Psoas muscle (tissue), 8 donors: Measurements from ENCODE around the gene NAV2. TPM values are rescaled to one million over a fixed set of nuclear protein-coding genes. Genes with fewer than 3 reads are reported as not detected.

Experiments used
- ATAC-seq, 4 donors: fragments of 200-7000 bp; cut with Tn5 transposase; one replicate each; pipeline ENCODE4 v1.9.1; 2020; ENCODE audit warnings: moderate library complexity in 3 of 4, mild to moderate bottlenecking in 2 of 4
- DNase-seq, 2 donors: peaks; one replicate each; pipeline ENCODE4 v3.0.0-alpha.2; 2020
- H3K27ac ChIP-seq: fragments of 200-600 bp; one replicate; pipeline ENCODE4 v1.8.0; 2022
- H3K27me3 ChIP-seq, 3 donors: fragments of 200-600 bp in 1 of 3; one replicate each; pipeline versions ENCODE4 v1.6.1 to v1.8.0; 2013 to 2022; ENCODE audit warnings: low read length in 2 of 3, mild to moderate bottlenecking in 2 of 3, moderate library complexity in 1 of 3; ENCODE audit not compliant: insufficient read depth in 3 of 3
- H3K36me3 ChIP-seq, 2 donors: fragments of 200-600 bp in 1 of 2; one replicate each; pipeline versions ENCODE4 v1.6.1 to v1.8.0; 2013 to 2022; ENCODE audit warnings: low read depth in 1 of 2, mild to moderate bottlenecking in 1 of 2, moderate library complexity in 1 of 2; ENCODE audit not compliant: insufficient read depth in 1 of 2
- H3K4me1 ChIP-seq: fragments of 200-600 bp; one replicate; pipeline ENCODE4 v1.8.0; 2022
- H3K4me3 ChIP-seq: fragments of 200-600 bp; one replicate; pipeline ENCODE4 v1.8.0; 2022; ENCODE audit warnings: mild to moderate bottlenecking
- H3K9me3 ChIP-seq: fragments of 200-600 bp; one replicate; pipeline ENCODE4 v1.8.0; 2022
- CTCF ChIP-seq: fragments of 200-600 bp; IDR thresholded peaks from one replicate; pipeline ENCODE4 v1.8.0; 2022; ENCODE audit warnings: antibody characterized with exemption
- WGBS, 3 donors: extraction: QIAGEN DNeasy Blood & Tissue Kit; methylation state at CpG; one replicate each; pipeline versions ENCODE4 v1.1.6 to v1.1.7; 2013; 5-methylcytosine and 5-hydroxymethylcytosine counted together
- intact Hi-C, 2 donors: fragments of 100-400 bp; cut with DNase I; formaldehyde crosslinking; loops; one replicate each; pipeline versions ENCODE4 v1.11.0 to v1.14.2; 2022
- polyA plus RNA-seq, 3 donors: library from polyadenylated mRNA; stranded (reverse); fragments of 200-250 nt; gene quantifications; one replicate each; pipeline ENCODE4 v1.2.3, GENCODE V29; 2013
- total RNA-seq, 4 donors: library from RNA; stranded (reverse); fragmentation: NEBNext Ultra II Directional in 2 of 4; extraction: Animal tissue kit (Norgen Biotek cat#: 25700) in 2 of 4; gene quantifications; one replicate each; pipeline versions ENCODE4 v1.2.1 to v1.2.4, GENCODE V29; 2021 to 2023
- donor health status: healthy with polysubstance abuse.
- donor health status: DM: no; HTN: no; CAD: no; lungs with moderate emphysema.
- donor health status: Bipolar disorder and iron deficiency.
- donor health status: healthy.
- donor health status: DM: yes; HTN: yes; CAD: no.
- donor health status: DM: no; HTN: no; CAD: no.
- donor health status: DM: no; HTN: no; CAD: no.
- donor health status: DM: yes; HTN: yes; CAD: no.

Gene NAV2
- total and polyA plus RNA-seq, 7 donors, result 0.68 to 21.8 (median 2.9) TPM

GRCh38 chr11:19903620-19904069, 191.0 kb downstream of the NAV2 start:
- TF ChIP-seq CTCF, result peak; percentile 87
- peaks cover 0 to 3% of the 10 kb centered on the region in 2 donors for H3K36me3 ChIP-seq
- H3K4me1 ChIP-seq, result no peaks in the 10 kb centered on the region
- DNase-seq (peak; percentile 50 to 72), ATAC-seq (peak; percentile 82 to 94 (median 84))
- no peaks in the 10 kb centered on the region for H3K27me3 ChIP-seq
- no peak overlapping the region for H3K4me3 ChIP-seq
- H3K27ac ChIP-seq, result no peak overlapping the region
- 4 to 20% (median 6%) methylated on average over 1 of the region's 1 CpG for WGBS, 3 donors
- intact Hi-C loops, result loop anchor here (2.0 to 5.0 kb wide), 5 partner anchors 91 to 345 kb away; no protein-coding TSS in a partner anchor
- no peaks in the 10 kb centered on the region for H3K9me3 ChIP-seq

GRCh38 chr11:19905280-19905853, 192.7 kb downstream of the NAV2 start:
- H3K36me3 ChIP-seq, result peaks cover 0 to 3% of the 10 kb centered on the region in 2 donors
- no peaks in the 10 kb centered on the region for H3K9me3 ChIP-seq
- intact Hi-C loops, result loop anchor here in 1 of 2 donors (2.0 kb wide), 1 partner anchor 341 kb away; no protein-coding TSS in a partner anchor
- no peak for DNase-seq
- no peak overlapping the region for H3K27ac ChIP-seq
- no peaks in the 10 kb centered on the region for H3K27me3 ChIP-seq
- peak in 3 of 4 donors; percentile 26 to 56 (median 56) for ATAC-seq
- 23 to 41% (median 27%) methylated on average over 2 of the region's 2 CpGs for WGBS, 3 donors
- no peak overlapping the region for H3K4me3 ChIP-seq
- TF ChIP-seq CTCF, result peak; percentile 47
- H3K4me1 ChIP-seq, result no peaks in the 10 kb centered on the region

GRCh38 chr11:19906126-19906525, 193.5 kb downstream of the NAV2 start:
- WGBS, 3 donors, result 96 to 97% (median 96%) methylated on average over 3 of the region's 3 CpGs
- DNase-seq, result no peak
- H3K4me3 ChIP-seq, result no peak overlapping the region
- no peaks in the 10 kb centered on the region for H3K9me3 ChIP-seq
- intact Hi-C loops, result no loop called here
- TF ChIP-seq CTCF, result no peak
- ATAC-seq, result no peak
- H3K36me3 ChIP-seq, result peaks cover 0 to 3% of the 10 kb centered on the region in 2 donors
- no peaks in the 10 kb centered on the region for H3K4me1 ChIP-seq
- no peaks in the 10 kb centered on the region for H3K27me3 ChIP-seq
- no peak overlapping the region for H3K27ac ChIP-seq

- intact Hi-C loops, result no loop called here
- no peaks in the 10 kb centered on the region for H3K4me1 ChIP-seq
- no peak for TF ChIP-seq CTCF
- H3K27ac ChIP-seq, result no peak overlapping the region
- WGBS, 3 donors, result 92 to 97% (median 93%) methylated on average over 5 of the region's 5 CpGs
- no peak overlapping the region for H3K4me3 ChIP-seq
- ATAC-seq, result no peak
- H3K27me3 ChIP-seq, result no peaks in the 10 kb centered on the region
- no peak for DNase-seq
- no peaks in the 10 kb centered on the region for H3K9me3 ChIP-seq
- peaks cover 0 to 3% of the 10 kb centered on the region in 2 donors for H3K36me3 ChIP-seq
Observed at GRCh38 chr11:19907008-19907579, 194.5 kb downstream of the NAV2 start.
